IPS-18c (cell line): ENCODE results near the gene CDC20.
"Not testable (repeated sequence)": the region's sequence is repeated elsewhere in the genome, so short reads cannot be mapped to it uniquely, and the experiment has no call there.

Experiments
- H3K4me3 ChIP-seq: 2 replicates; pipeline ENCODE4 v1.7.0; 2013; ENCODE audit warnings: low read depth, mild to moderate bottlenecking, low read length, moderate library complexity; ENCODE audit not compliant: insufficient read depth
- H3K9me3 ChIP-seq: one replicate; pipeline ENCODE4 v1.6.1; 2013; ENCODE audit warnings: mild to moderate bottlenecking, low read length, moderate library complexity; ENCODE audit not compliant: control insufficient read depth, insufficient read depth

The CDC20 gene

GRCh38 chr1:43367904-43368645 lies 9.3 kb downstream of the CDC20 start, which contains the start of gene ELOVL1:
Gene ELOVL1, minus strand, starts transcription at chr1:43368011. Its CDS starts 2,402 bp downstream, at chr1:43365609.
- Histone ChIP-seq H3K4me3 (peak within 1 kb of the TSS; percentile 81), H3K9me3 (no peaks in the 10 kb centered on the region)

- Histone ChIP-seq H3K9me3 (no peaks in the 10 kb centered on the region), H3K4me3 (peak overlapping the region; percentile 58; the same call in 1 of the 2 replicates)
These were observed 9.9 kb downstream of the CDC20 start for GRCh38 chr1:43368646-43369020.

GRCh38 chr1:43369779-43370178 lies 11.0 kb downstream of the CDC20 start:
- H3K4me3 ChIP-seq: not testable (repeated sequence)

GRCh38 chr1:43370564-43370963 lies 11.8 kb downstream of the CDC20 start:
- Histone ChIP-seq H3K4me3 (no peak overlapping the region), H3K9me3 (no peaks in the 10 kb centered on the region)

More at GRCh38 chr1:43369779-43370178, 11.0 kb downstream of the CDC20 start:
- H3K9me3 ChIP-seq: not testable (repeated sequence)

- Histone ChIP-seq H3K4me3 (no peak overlapping the region), H3K9me3 (no peaks in the 10 kb centered on the region)
These were observed 13.4 kb downstream of the CDC20 start for GRCh38 chr1:43372172-43372571.

GRCh38 chr1:43373066-43373940 lies 14.5 kb downstream of the CDC20 start:
- Histone ChIP-seq H3K9me3 (no peaks in the 10 kb centered on the region), H3K4me3 (no peak overlapping the region)

GRCh38 chr1:43376723-43377235 lies 18.0 kb downstream of the CDC20 start:
- Histone ChIP-seq H3K4me3 (no peak overlapping the region), H3K9me3 (peaks cover 2% of the 10 kb centered on the region)

GRCh38 chr1:43377831-43378230 lies 19.1 kb downstream of the CDC20 start:
- peaks cover 2% of the 10 kb centered on the region for H3K9me3 ChIP-seq

GRCh38 chr1:43379476-43379875 lies 20.7 kb downstream of the CDC20 start:
- Histone ChIP-seq H3K4me3 (no peak overlapping the region), H3K9me3 (peaks cover 2% of the 10 kb centered on the region)

More at GRCh38 chr1:43377831-43378230, 19.1 kb downstream of the CDC20 start:
- no peak overlapping the region for H3K4me3 ChIP-seq

GRCh38 chr1:43381612-43382011 lies 22.8 kb downstream of the CDC20 start:
- Histone ChIP-seq H3K9me3 (peaks cover 2% of the 10 kb centered on the region), H3K4me3 (no peak overlapping the region)

- Histone ChIP-seq H3K9me3 (peaks cover 2% of the 10 kb centered on the region), H3K4me3 (no peak overlapping the region)
These were observed 23.4 kb downstream of the CDC20 start for GRCh38 chr1:43382027-43382779.

GRCh38 chr1:43383449-43383848 lies 24.7 kb downstream of the CDC20 start:
- Histone ChIP-seq H3K9me3 (peaks cover 2% of the 10 kb centered on the region), H3K4me3 (no peak overlapping the region)

GRCh38 chr1:43386676-43387075 lies 27.9 kb downstream of the CDC20 start:
- Histone ChIP-seq H3K9me3 (no peaks in the 10 kb centered on the region), H3K4me3 (no peak overlapping the region)

- Histone ChIP-seq H3K9me3 (no peaks in the 10 kb centered on the region), H3K4me3 (no peak overlapping the region)
These were observed 29.3 kb downstream of the CDC20 start for GRCh38 chr1:43387976-43388599.

- Histone ChIP-seq H3K9me3 (no peaks in the 10 kb centered on the region), H3K4me3 (peak overlapping the region; percentile 84)
These were observed 29.8 kb downstream of the CDC20 start for GRCh38 chr1:43388613-43389012.

GRCh38 chr1:43389326-43390313 lies 30.8 kb downstream of the CDC20 start, which contains the start of the genes MED8 and SZT2:
Gene MED8, minus strand, starts transcription at chr1:43389800. Its CDS starts 36 bp downstream, at chr1:43389764.
Gene SZT2, plus strand, starts transcription at chr1:43389899. Its CDS starts 70 bp downstream, at chr1:43389969.
- Histone ChIP-seq H3K9me3 (no peaks in the 10 kb centered on the region), H3K4me3 (peak within 1 kb of the TSS; percentile 84)
